Gastroesophageal sphincter (tissue), 4 donors: Measurements from ENCODE around the gene RALGAPB. TPM values are rescaled to one million over a fixed set of nuclear protein-coding genes. Genes with fewer than 3 reads are reported as not detected.

Source experiments
- ATAC-seq: fragments of 150-250 bp; one replicate; pipeline ENCODE4 v1.9.1; 2016; ENCODE audit warnings: mild to moderate bottlenecking, moderate library complexity
- H3K27ac ChIP-seq, 4 donors: fragments of 200-600 bp; sonication (generic) in 3 of 4; 1 replicate in 3 of 4; 2 replicates in 1 of 4; pipeline ENCODE4 v1.5.1; 2016 to 2019
- H3K27me3 ChIP-seq: fragments of 200-600 bp; sonication (generic); one replicate; pipeline ENCODE4 v1.5.1; 2019
- H3K36me3 ChIP-seq, 2 donors: fragments of 200-600 bp; sonication (generic); one replicate each; pipeline ENCODE4 v1.5.1; 2019; ENCODE audit warnings: control low read depth in 1 of 2
- H3K4me1 ChIP-seq, 3 donors: fragments of 200-600 bp; sonication (generic); 1 replicate in 2 of 3; 2 replicates in 1 of 3; pipeline ENCODE4 v1.5.1; 2016 to 2019; ENCODE audit warnings: control low read depth in 2 of 3
- H3K4me3 ChIP-seq, 2 donors: fragments of 200-600 bp; sonication (generic); one replicate each; pipeline ENCODE4 v1.5.1; 2019; ENCODE audit warnings: mild to moderate bottlenecking in 1 of 2, moderate library complexity in 1 of 2
- H3K9me3 ChIP-seq, 3 donors: fragments of 200-600 bp; sonication (generic); one replicate each; pipeline ENCODE4 v1.5.1; 2017 to 2019; ENCODE audit warnings: control low read depth in 2 of 3
- CTCF ChIP-seq, 4 experiments: fragments of 200-600 bp in 2 of 4; fragments of 450-650 bp in 2 of 4; sonication (generic) in 1 of 4; IDR thresholded peaks; one replicate each; pipeline ENCODE4 v1.5.1; 2017 to 2019; ENCODE audit warnings: antibody characterized with exemption in 4 of 4, mild to moderate bottlenecking in 2 of 4, moderate library complexity in 2 of 4
- EP300 ChIP-seq: sonication (generic); formaldehyde crosslinking; IDR thresholded peaks from one replicate; pipeline ENCODE4 v1.6.1; 2017; ENCODE audit warnings: antibody characterized with exemption, mild to moderate bottlenecking
- POLR2A ChIP-seq, 2 donors: fragments of 450-650 bp; IDR thresholded peaks; one replicate each; pipeline ENCODE4 v1.6.1; 2017; ENCODE audit warnings: antibody characterized with exemption in 2 of 2, mild to moderate bottlenecking in 2 of 2, moderate library complexity in 1 of 2
- POLR2AphosphoS5 ChIP-seq: sonication (generic); formaldehyde crosslinking; IDR thresholded peaks from one replicate; pipeline ENCODE4 v1.6.1; 2017; ENCODE audit warnings: antibody characterized with exemption
- WGBS, 2 donors: methylation state at CpG; one replicate each; pipeline ENCODE4 v1.1.5; 2018; ENCODE audit warnings: low coverage in 1 of 2; 5-methylcytosine and 5-hydroxymethylcytosine counted together
- total RNA-seq, 4 donors: library from RNA; depleted of rRNA; stranded (reverse); fragments of >200 nt; gene quantifications; one replicate each; pipeline ENCODE4 v1.1.0, GENCODE V29; 2016

Gene RALGAPB
- total RNA-seq, 4 donors from 2014 or later, result 26.0 to 42.3 (median 36.0) TPM

GRCh38 chr20:38548356-38549083, 75.9 kb downstream of the RALGAPB start:
- no peak for ATAC-seq
- TF ChIP-seq POLR2AphosphoS5, result no peak
- H3K36me3 ChIP-seq, result peaks cover 4 to 100% of the 10 kb centered on the region in 2 donors

GRCh38 chr20:38550274-38550673, 77.6 kb downstream of the RALGAPB start:
- 88 to 92% methylated on average over 1 of the region's 1 CpG for WGBS, 2 donors
- TF ChIP-seq POLR2AphosphoS5, result no peak
- no peak for TF ChIP-seq POLR2A (IDR thresholded peaks at IDR 0.05)
- no peak for TF ChIP-seq EP300
- no peak for TF ChIP-seq CTCF (IDR thresholded peaks at IDR 0.05)
- no peak overlapping the region for H3K27ac ChIP-seq
- no peaks in the 10 kb centered on the region for H3K4me1 ChIP-seq
- no peak for ATAC-seq
- H3K27me3 ChIP-seq, result no peaks in the 10 kb centered on the region
- H3K36me3 ChIP-seq, result peaks cover 4 to 100% of the 10 kb centered on the region in 2 donors
- H3K9me3 ChIP-seq, result no peaks in the 10 kb centered on the region
- H3K4me3 ChIP-seq, result no peak overlapping the region

More at GRCh38 chr20:38548356-38549083, 75.9 kb downstream of the RALGAPB start:
- no peaks in the 10 kb centered on the region for H3K27me3 ChIP-seq
- H3K9me3 ChIP-seq, result no peaks in the 10 kb centered on the region
- 95 to 96% methylated on average over 3 of the region's 3 CpGs for WGBS, 2 donors
- H3K4me3 ChIP-seq, result no peak overlapping the region
- H3K4me1 ChIP-seq, result peaks cover 0 to 1% (median 0%) of the 10 kb centered on the region in 3 donors
- H3K27ac ChIP-seq, result no peak overlapping the region

DNA sequence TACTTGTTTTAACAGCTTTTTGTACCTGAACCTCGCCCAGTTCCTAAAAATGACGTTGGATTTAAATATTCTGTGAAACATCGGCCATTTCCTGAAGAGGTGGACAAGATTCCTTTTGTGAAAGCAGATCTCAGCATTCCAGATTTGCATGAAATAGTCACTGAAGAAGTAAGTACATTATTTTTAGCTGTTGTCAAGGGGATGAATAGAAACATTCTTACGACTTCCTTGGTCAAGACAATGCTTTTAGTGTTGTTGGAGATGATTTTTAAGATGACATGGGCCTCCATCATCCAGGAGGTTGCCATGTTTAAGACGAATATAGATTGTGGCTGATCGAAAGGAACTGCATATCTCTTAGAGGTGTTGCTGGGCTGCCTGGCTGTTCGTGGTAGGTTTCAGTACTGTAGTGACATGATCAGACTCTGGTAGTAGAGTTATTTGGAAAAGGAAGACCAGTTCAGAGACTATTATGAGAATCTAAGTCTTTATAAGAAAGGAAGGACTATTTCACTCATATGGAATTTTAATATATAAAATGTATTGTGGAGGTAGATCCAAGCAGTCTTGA, 78.5 kb downstream of the RALGAPB start:
- Histone ChIP-seq H3K27me3 (no peaks in the 10 kb centered on the region), H3K4me3 (no peak overlapping the region), H3K27ac (no peak overlapping the region), H3K9me3 (no peaks in the 10 kb centered on the region), H3K4me1 (no peaks in the 10 kb centered on the region), H3K36me3 (peaks cover 4 to 100% of the 10 kb centered on the region in 2 donors)
- 84% methylated on average over 6 to 7 of the region's 7 CpGs for WGBS, 2 donors
- no peak for TF ChIP-seq POLR2AphosphoS5
- ATAC-seq, result no peak

DNA sequence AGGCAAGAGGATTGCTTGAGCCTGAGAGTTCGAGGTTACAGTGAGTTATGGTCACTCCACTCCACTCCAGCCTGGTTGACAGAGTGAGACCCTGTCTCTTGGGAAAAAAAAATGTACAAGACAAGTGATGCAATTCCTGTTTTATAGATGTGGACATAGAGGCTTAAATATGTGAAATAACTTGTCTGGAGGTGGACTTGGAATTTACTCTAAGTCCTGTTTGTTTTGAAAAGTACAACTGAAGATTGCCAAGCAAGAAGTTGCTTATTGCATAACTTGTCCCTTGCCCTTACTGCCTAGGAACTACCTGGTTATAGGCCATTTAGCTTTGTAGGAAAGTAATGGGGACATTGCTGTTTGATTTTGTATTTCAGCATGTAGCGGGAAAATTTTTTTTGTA, 82.3 kb downstream of the RALGAPB start:
- no peaks in the 10 kb centered on the region for H3K27me3 ChIP-seq
- H3K4me1 ChIP-seq, result no peaks in the 10 kb centered on the region
- TF ChIP-seq EP300 (no peak), POLR2A (IDR thresholded peaks at IDR 0.05) (no peak)
- no peak overlapping the region for H3K27ac ChIP-seq
- no peak for ATAC-seq
- no peak overlapping the region for H3K4me3 ChIP-seq
- H3K9me3 ChIP-seq, result no peaks in the 10 kb centered on the region
- WGBS, 2 donors, result 100% methylated on average over 1 to 2 of the region's 2 CpGs
- peaks cover 4 to 100% of the 10 kb centered on the region in 2 donors for H3K36me3 ChIP-seq

GRCh38 chr20:38555395-38555794, 82.8 kb downstream of the RALGAPB start:
- peaks cover 4 to 100% of the 10 kb centered on the region in 2 donors for H3K36me3 ChIP-seq
- no peak overlapping the region for H3K4me3 ChIP-seq
- no peaks in the 10 kb centered on the region for H3K27me3 ChIP-seq
- H3K9me3 ChIP-seq, result no peaks in the 10 kb centered on the region
- no peak for ATAC-seq
- TF ChIP-seq CTCF (IDR thresholded peaks at IDR 0.05) (no peak), POLR2A (IDR thresholded peaks at IDR 0.05) (no peak), POLR2AphosphoS5 (no peak), EP300 (no peak)
- H3K27ac ChIP-seq, result no peak overlapping the region
- H3K4me1 ChIP-seq, result no peaks in the 10 kb centered on the region

DNA sequence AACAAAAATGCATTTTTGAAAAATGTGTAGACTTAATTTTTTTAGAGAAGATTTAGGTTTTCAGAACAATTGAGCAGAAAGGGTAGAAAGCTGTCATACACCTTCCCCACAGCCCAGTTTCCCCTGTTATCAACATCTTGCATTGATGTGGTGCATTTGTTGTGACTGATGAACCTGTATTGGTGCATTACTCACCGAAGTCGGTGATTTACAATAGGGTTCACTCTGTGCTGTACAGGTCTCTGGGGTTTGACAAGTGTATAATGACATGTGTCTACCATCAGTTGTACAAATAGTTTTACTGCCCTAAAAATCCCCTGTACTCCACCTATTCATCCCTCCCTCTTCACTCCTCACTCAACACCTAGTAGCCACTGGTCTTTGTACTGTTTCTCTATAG, 84.5 kb downstream of the RALGAPB start:
- ATAC-seq, result no peak
- TF ChIP-seq CTCF (IDR thresholded peaks at IDR 0.05) (no peak), EP300 (no peak), POLR2AphosphoS5 (no peak), POLR2A (IDR thresholded peaks at IDR 0.05) (no peak)
- H3K4me1 ChIP-seq, result no peaks in the 10 kb centered on the region
- H3K27me3 ChIP-seq, result no peaks in the 10 kb centered on the region
- 100% methylated on average over 2 of the region's 2 CpGs for WGBS, 2 donors
- peaks cover 0 to 100% of the 10 kb centered on the region in 2 donors for H3K36me3 ChIP-seq
- H3K9me3 ChIP-seq, result no peaks in the 10 kb centered on the region
- no peak overlapping the region for H3K4me3 ChIP-seq
- no peak overlapping the region for H3K27ac ChIP-seq
